ENCODE measurements around the gene FURIN. TPM values are rescaled to one million over a fixed set of nuclear protein-coding genes. Genes with fewer than 3 reads are reported as not detected.
"Not testable (repeated sequence)": the region's sequence is repeated elsewhere in the genome, so short reads cannot be mapped to it uniquely, and the experiment has no call there.

The FURIN gene
- total RNA-seq, 2 experiments from 2014 or later, result 4.9 to 10.3 TPM

DNA sequence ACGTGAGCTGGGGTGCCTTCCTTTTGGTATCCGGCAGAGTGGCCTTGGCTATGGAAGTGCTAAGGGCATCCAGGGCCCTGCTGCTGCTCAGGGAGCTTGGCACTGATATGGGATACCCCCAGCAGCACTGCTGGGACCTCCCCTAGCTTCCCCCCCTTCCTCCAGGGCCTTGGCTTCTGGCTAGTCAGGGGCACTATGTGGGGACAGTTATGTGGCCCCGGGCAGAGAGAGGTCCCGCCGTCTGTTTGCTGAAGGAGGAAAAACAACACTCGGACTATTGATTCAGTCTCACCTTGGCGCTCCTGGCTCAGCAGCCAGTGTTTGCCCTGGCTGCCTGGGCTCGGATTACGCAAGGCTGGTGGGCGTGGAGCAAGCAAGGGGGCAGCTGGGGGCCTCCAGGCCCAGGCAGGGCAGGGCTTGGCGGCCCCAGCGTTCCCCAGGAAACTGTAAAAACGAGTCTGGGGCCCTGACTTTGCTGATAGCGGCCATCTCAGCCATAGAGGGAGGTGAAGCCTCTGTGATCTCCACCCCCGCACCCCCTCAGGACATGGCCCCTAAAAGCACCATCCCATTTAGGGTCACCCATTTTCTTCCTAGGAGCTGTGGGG lies 5.7 kb downstream of the FURIN start:
- H3K9me2 ChIP-seq (ENCODE audit: insufficient read depth, low read length), result no peaks in the 10 kb centered on the region
- POLR2A ChIA-PET, result interaction anchor here (0.6 kb wide), 1 partner anchor 42 kb away, joined by 4 read pairs; no protein-coding TSS in a partner anchor
- no peak overlapping the region for H3K27ac ChIP-seq (ENCODE audit: low read depth, low read length, poor library complexity, severe bottlenecking)
- no peaks in the 10 kb centered on the region; the same call in 1 of the 2 replicates for H4K20me1 ChIP-seq (ENCODE audit: insufficient read depth, low read length)
- intact Hi-C loops (cut with micrococcal nuclease; ENCODE audit: unreplicated experiment), result loop anchor here (5.0 kb wide), 1 partner anchor 87 kb away; no protein-coding TSS in a partner anchor
- peaks cover 34% of the 10 kb centered on the region for H3K4me1 ChIP-seq (ENCODE audit: insufficient read depth, low read length, poor library complexity, severe bottlenecking)
- no TSS peak for BruUV-seq (replicated peaks)
- H3K79me2 ChIP-seq (ENCODE audit: insufficient read depth, low read depth, low read length), result no peaks in the 10 kb centered on the region
- no peak overlapping the region for H2AFZ ChIP-seq (ENCODE audit: low read length)
- H3K9me3 ChIP-seq (ENCODE audit: low read length), result no peaks in the 10 kb centered on the region
- DNase-seq (ENCODE audit: low spot score), result no peak
- TF ChIP-seq EZH2phosphoT487 (IDR thresholded peaks at IDR 0.05; ENCODE audit: borderline replicate concordance, low read depth, low read length), result no peak
- TF ChIP-seq, protein P1, sequence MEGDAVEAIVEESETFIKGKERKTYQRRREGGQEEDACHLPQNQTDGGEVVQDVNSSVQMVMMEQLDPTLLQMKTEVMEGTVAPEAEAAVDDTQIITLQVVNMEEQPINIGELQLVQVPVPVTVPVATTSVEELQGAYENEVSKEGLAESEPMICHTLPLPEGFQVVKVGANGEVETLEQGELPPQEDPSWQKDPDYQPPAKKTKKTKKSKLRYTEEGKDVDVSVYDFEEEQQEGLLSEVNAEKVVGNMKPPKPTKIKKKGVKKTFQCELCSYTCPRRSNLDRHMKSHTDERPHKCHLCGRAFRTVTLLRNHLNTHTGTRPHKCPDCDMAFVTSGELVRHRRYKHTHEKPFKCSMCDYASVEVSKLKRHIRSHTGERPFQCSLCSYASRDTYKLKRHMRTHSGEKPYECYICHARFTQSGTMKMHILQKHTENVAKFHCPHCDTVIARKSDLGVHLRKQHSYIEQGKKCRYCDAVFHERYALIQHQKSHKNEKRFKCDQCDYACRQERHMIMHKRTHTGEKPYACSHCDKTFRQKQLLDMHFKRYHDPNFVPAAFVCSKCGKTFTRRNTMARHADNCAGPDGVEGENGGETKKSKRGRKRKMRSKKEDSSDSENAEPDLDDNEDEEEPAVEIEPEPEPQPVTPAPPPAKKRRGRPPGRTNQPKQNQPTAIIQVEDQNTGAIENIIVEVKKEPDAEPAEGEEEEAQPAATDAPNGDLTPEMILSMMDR (conservative IDR thresholded peaks at IDR 0.05; ENCODE audit: low read length), result no peak
- CTCF ChIA-PET (ENCODE audit: unreplicated experiment), result interaction anchor here (0.6 kb wide), 1 partner anchor 491 kb away, joined by 3 read pairs; no protein-coding TSS in a partner anchor
- no peaks in the 10 kb centered on the region for H3K36me3 ChIP-seq (ENCODE audit: insufficient read depth, low read length)
- no peak overlapping the region for H3K4me2 ChIP-seq (ENCODE audit: low read length)
- no peak overlapping the region for H3K4me3 ChIP-seq (ENCODE audit: low read depth, low read length, poor library complexity, severe bottlenecking)

DNA sequence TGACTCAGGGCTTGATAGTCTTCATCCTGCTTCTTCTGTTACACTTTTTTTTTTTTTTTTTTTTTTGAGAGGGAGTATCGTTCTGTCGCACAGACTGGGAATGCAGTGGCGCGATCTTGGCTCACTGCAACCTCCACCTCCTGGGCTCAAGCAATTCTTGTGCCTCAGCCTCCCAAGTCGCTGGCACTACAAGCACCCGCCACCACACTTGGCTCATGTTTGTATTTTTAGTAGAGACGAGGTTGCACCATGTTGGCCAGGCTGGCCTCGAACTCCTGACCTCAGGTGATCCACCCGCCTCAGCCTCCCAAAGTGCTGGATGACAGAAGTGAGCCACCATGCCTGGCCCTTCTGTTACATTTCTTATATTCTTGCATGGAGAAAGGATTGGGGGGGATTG lies 6.6 kb downstream of the FURIN start:
- H3K9me2 ChIP-seq (ENCODE audit: insufficient read depth, low read length); H3K36me3 ChIP-seq (ENCODE audit: insufficient read depth, low read length); CTCF ChIA-PET (ENCODE audit: unreplicated experiment); POLR2A ChIA-PET; H2AFZ ChIP-seq (ENCODE audit: low read length); H3K79me2 ChIP-seq (ENCODE audit: insufficient read depth, low read depth, low read length); H3K9me3 ChIP-seq (ENCODE audit: low read length); H3K4me3 ChIP-seq (ENCODE audit: low read depth, low read length, poor library complexity, severe bottlenecking); H3K4me2 ChIP-seq (ENCODE audit: low read length); H3K27ac ChIP-seq (ENCODE audit: low read depth, low read length, poor library complexity, severe bottlenecking); H4K20me1 ChIP-seq (ENCODE audit: insufficient read depth, low read length); DNase-seq (ENCODE audit: low spot score); BruUV-seq (replicated peaks): not testable (repeated sequence)
- H3K4me1 ChIP-seq (ENCODE audit: insufficient read depth, low read length, poor library complexity, severe bottlenecking), result peaks cover 26% of the 10 kb centered on the region
- intact Hi-C loops (cut with micrococcal nuclease; ENCODE audit: unreplicated experiment), result loop anchor here (5.0 kb wide), 1 partner anchor 88 kb away; no protein-coding TSS in a partner anchor

DNA sequence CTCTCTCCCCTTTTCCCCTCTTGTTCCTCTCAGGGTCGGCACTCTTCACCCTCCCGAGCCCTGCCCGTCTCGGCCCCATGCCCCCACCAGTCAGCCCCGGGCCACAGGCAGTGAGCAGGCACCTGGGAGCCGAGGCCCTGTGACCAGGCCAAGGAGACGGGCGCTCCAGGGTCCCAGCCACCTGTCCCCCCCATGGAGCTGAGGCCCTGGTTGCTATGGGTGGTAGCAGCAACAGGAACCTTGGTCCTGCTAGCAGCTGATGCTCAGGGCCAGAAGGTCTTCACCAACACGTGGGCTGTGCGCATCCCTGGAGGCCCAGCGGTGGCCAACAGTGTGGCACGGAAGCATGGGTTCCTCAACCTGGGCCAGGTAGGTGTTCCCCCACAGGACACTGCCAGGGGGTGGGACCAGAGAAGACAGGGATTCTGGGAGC lies 7.2 kb downstream of the FURIN start:
- Histone ChIP-seq H3K4me1 (ENCODE audit: insufficient read depth, low read length, poor library complexity, severe bottlenecking) (peaks cover 20% of the 10 kb centered on the region), H3K9me3 (ENCODE audit: low read length) (no peaks in the 10 kb centered on the region), H3K9me2 (ENCODE audit: insufficient read depth, low read length) (no peaks in the 10 kb centered on the region), H3K79me2 (ENCODE audit: insufficient read depth, low read depth, low read length) (no peaks in the 10 kb centered on the region), H3K4me3 (ENCODE audit: low read depth, low read length, poor library complexity, severe bottlenecking) (no peak overlapping the region), H3K27ac (ENCODE audit: low read depth, low read length, poor library complexity, severe bottlenecking) (no peak overlapping the region), H2AFZ (ENCODE audit: low read length) (no peak overlapping the region), H3K36me3 (ENCODE audit: insufficient read depth, low read length) (no peaks in the 10 kb centered on the region), H3K4me2 (ENCODE audit: low read length) (no peak overlapping the region), H4K20me1 (ENCODE audit: insufficient read depth, low read length) (no peaks in the 10 kb centered on the region; the same call in 1 of the 2 replicates)
- intact Hi-C loops (cut with micrococcal nuclease; ENCODE audit: unreplicated experiment), result no loop called here
- POLR2A ChIA-PET, result no interaction called here
- TF ChIP-seq, protein P1 (conservative IDR thresholded peaks at IDR 0.05; ENCODE audit: low read length), result no peak
- no peak for TF ChIP-seq EZH2phosphoT487 (IDR thresholded peaks at IDR 0.05; ENCODE audit: borderline replicate concordance, low read depth, low read length)
- BruUV-seq (replicated peaks), result no TSS peak
- CTCF ChIA-PET (ENCODE audit: unreplicated experiment), result no interaction called here
- DNase-seq (ENCODE audit: low spot score), result no peak
